ENCODE measurements around the gene MAN1B1. TPM values are rescaled to one million over a fixed set of nuclear protein-coding genes. Genes with fewer than 3 reads are reported as not detected.

Gene MAN1B1
- 77.1 and 83.1 TPM in 2 replicates for total RNA-seq (2014; rRNA removed; shearing (Covaris generic); ENCODE audit: low replicate concordance)

- Histone ChIP-seq H3K9me3 (no peaks in the 10 kb centered on the region), H3K27me3 (no peaks in the 10 kb centered on the region), H3K4me3 (peak within 1 kb of the TSS; percentile 62), H3K36me3 (peaks cover 21% of the 10 kb centered on the region)
- DNase-seq, result peak; percentile 99
These were observed at the start of gene MAN1B1 for GRCh38 chr9:137086531-137087408. Gene MAN1B1 (plus strand): TSS chr9:137086985. CDS start chr9:137087000, 15 bp downstream.

GRCh38 chr9:137037035-137037434, 49.8 kb upstream of the MAN1B1 start:
- H3K9me3 ChIP-seq, result no peaks in the 10 kb centered on the region
- DNase-seq, result no peak
- H3K36me3 ChIP-seq, result peaks cover 15% of the 10 kb centered on the region
- H3K4me3 ChIP-seq, result no peak overlapping the region
- H3K27me3 ChIP-seq, result no peaks in the 10 kb centered on the region

GRCh38 chr9:137037483-137037882, 49.3 kb upstream of the MAN1B1 start:
- no peak for DNase-seq
- Histone ChIP-seq H3K4me3 (no peak overlapping the region), H3K36me3 (peaks cover 15% of the 10 kb centered on the region), H3K27me3 (no peaks in the 10 kb centered on the region), H3K9me3 (no peaks in the 10 kb centered on the region)

GRCh38 chr9:137038916-137039315, 47.9 kb upstream of the MAN1B1 start:
- Histone ChIP-seq H3K36me3 (peaks cover 18% of the 10 kb centered on the region), H3K9me3 (no peaks in the 10 kb centered on the region), H3K27me3 (no peaks in the 10 kb centered on the region), H3K4me3 (no peak overlapping the region)
- DNase-seq, result no peak

GRCh38 chr9:137039611-137040366, 47.0 kb upstream of the MAN1B1 start:
- Histone ChIP-seq H3K4me3 (no peak overlapping the region), H3K36me3 (peaks cover 18% of the 10 kb centered on the region), H3K9me3 (no peaks in the 10 kb centered on the region), H3K27me3 (no peaks in the 10 kb centered on the region)
- no peak for DNase-seq

GRCh38 chr9:137040568-137040967, 46.2 kb upstream of the MAN1B1 start:
- Histone ChIP-seq H3K27me3 (no peaks in the 10 kb centered on the region), H3K36me3 (peaks cover 18% of the 10 kb centered on the region), H3K4me3 (no peak overlapping the region), H3K9me3 (no peaks in the 10 kb centered on the region)
- no peak for DNase-seq

- Histone ChIP-seq H3K9me3 (no peaks in the 10 kb centered on the region), H3K36me3 (peaks cover 18% of the 10 kb centered on the region), H3K27me3 (no peaks in the 10 kb centered on the region), H3K4me3 (no peak overlapping the region)
- no peak for DNase-seq
These were observed 45.7 kb upstream of the MAN1B1 start for GRCh38 chr9:137041124-137041523.

- Histone ChIP-seq H3K4me3 (no peak overlapping the region), H3K36me3 (peaks cover 18% of the 10 kb centered on the region), H3K9me3 (no peaks in the 10 kb centered on the region), H3K27me3 (no peaks in the 10 kb centered on the region)
- no peak for DNase-seq
These were observed 43.7 kb upstream of the MAN1B1 start for GRCh38 chr9:137042751-137043727.

GRCh38 chr9:137044037-137044436, 42.7 kb upstream of the MAN1B1 start:
- no peaks in the 10 kb centered on the region for H3K9me3 ChIP-seq
- H3K27me3 ChIP-seq, result no peaks in the 10 kb centered on the region
- peaks cover 13% of the 10 kb centered on the region for H3K36me3 ChIP-seq
- H3K4me3 ChIP-seq, result peak overlapping the region; percentile 72
- DNase-seq, result no peak

- Histone ChIP-seq H3K27me3 (no peaks in the 10 kb centered on the region; the same call in 1 of the 2 replicates), H3K4me3 (peak overlapping the region; percentile 72), H3K9me3 (no peaks in the 10 kb centered on the region), H3K36me3 (peaks cover 10% of the 10 kb centered on the region)
- DNase-seq, result peak; percentile 68
These were observed 42.1 kb upstream of the MAN1B1 start for GRCh38 chr9:137044502-137045177.

GRCh38 chr9:137045294-137046087, 41.3 kb upstream of the MAN1B1 start:
- Histone ChIP-seq H3K9me3 (no peaks in the 10 kb centered on the region), H3K27me3 (no peaks in the 10 kb centered on the region; the same call in 1 of the 2 replicates), H3K4me3 (peak overlapping the region; percentile 72), H3K36me3 (peaks cover 7% of the 10 kb centered on the region)
- DNase-seq, result peak; percentile 52

- H3K36me3 ChIP-seq, result peaks cover 3% of the 10 kb centered on the region
- DNase-seq, result peak; percentile 83
These were observed 40.5 kb upstream of the MAN1B1 start, which contains the start of gene NPDC1 for GRCh38 chr9:137046088-137046787. Gene NPDC1 (minus strand): TSS chr9:137046177. CDS start chr9:137045989, 188 bp downstream.

GRCh38 chr9:137048655-137049543, 37.9 kb upstream of the MAN1B1 start:
- no peak for DNase-seq
- Histone ChIP-seq H3K27me3 (no peaks in the 10 kb centered on the region; the same call in 1 of the 2 replicates), H3K9me3 (no peaks in the 10 kb centered on the region), H3K36me3 (no peaks in the 10 kb centered on the region; the same call in 1 of the 2 replicates), H3K4me3 (no peak overlapping the region)

More at GRCh38 chr9:137046088-137046787, 40.5 kb upstream of the MAN1B1 start, which contains the start of gene NPDC1:
- H3K9me3 ChIP-seq, result no peaks in the 10 kb centered on the region
- no peaks in the 10 kb centered on the region; the same call in 1 of the 2 replicates for H3K27me3 ChIP-seq
- peak within 1 kb of the TSS; percentile 72 for H3K4me3 ChIP-seq
